ENCODE data around the gene SMC1A. TPM values are rescaled to one million over a fixed set of nuclear protein-coding genes. Genes with fewer than 3 reads are reported as not detected.

The SMC1A gene
- total RNA-seq, 6 experiments from 2014 or later = 40.5 to 62.0 (median 58.4) TPM

- no peak for TF ChIP-seq CTCF (IDR thresholded peaks at IDR 0.05)
- Mint-ChIP-seq H3K4me3 (no peak overlapping the region; the same call in 1 of the 2 replicates), H3K27ac (peak overlapping the region; percentile 36), H3K4me1 (ENCODE audit: low read depth) (no peaks in the 10 kb centered on the region; the same call in 1 of the 2 replicates), H3K9me3 (no peaks in the 10 kb centered on the region), H3K36me3 (ENCODE audit: low read depth) (peaks cover 4% of the 10 kb centered on the region; the same call in 1 of the 2 replicates), H3K27me3 (ENCODE audit: insufficient read depth) (no peaks in the 10 kb centered on the region)
- DNase-seq = no peak
These were observed 26.7 kb downstream of the SMC1A start for GRCh38 chrX:53395605-53396298.

- H3K27ac Mint-ChIP-seq = peak overlapping the region; percentile 53
These were observed 38.9 kb downstream of the SMC1A start for GRCh38 chrX:53383376-53384076.

GRCh38 chrX:53379747-53380146, 42.7 kb downstream of the SMC1A start:
- DNase-seq = no peak
- H3K4me3 Mint-ChIP-seq = no peak overlapping the region
- H3K9me3 Mint-ChIP-seq = no peaks in the 10 kb centered on the region
- TF ChIP-seq CTCF (IDR thresholded peaks at IDR 0.05) = no peak
- no peak overlapping the region for H3K27ac Mint-ChIP-seq
- peaks cover 9% of the 10 kb centered on the region for H3K4me1 Mint-ChIP-seq (ENCODE audit: low read depth)
- H3K36me3 Mint-ChIP-seq (ENCODE audit: low read depth) = peaks cover 10% of the 10 kb centered on the region; the same call in 1 of the 2 replicates
- H3K27me3 Mint-ChIP-seq (ENCODE audit: insufficient read depth) = no peaks in the 10 kb centered on the region; the same call in 1 of the 2 replicates

More at GRCh38 chrX:53383376-53384076, 38.9 kb downstream of the SMC1A start:
- H3K36me3 Mint-ChIP-seq (ENCODE audit: low read depth) = peaks cover 5% of the 10 kb centered on the region; the same call in 1 of the 2 replicates
- DNase-seq = no peak
- TF ChIP-seq CTCF (IDR thresholded peaks at IDR 0.05) = no peak
- H3K27me3 Mint-ChIP-seq (ENCODE audit: insufficient read depth) = no peaks in the 10 kb centered on the region; the same call in 1 of the 2 replicates
- no peak overlapping the region for H3K4me3 Mint-ChIP-seq
- no peaks in the 10 kb centered on the region for H3K9me3 Mint-ChIP-seq
- H3K4me1 Mint-ChIP-seq (ENCODE audit: low read depth) = peaks cover 12% of the 10 kb centered on the region

- Mint-ChIP-seq H3K36me3 (ENCODE audit: low read depth) (peaks cover 10% of the 10 kb centered on the region; the same call in 1 of the 2 replicates), H3K9me3 (no peaks in the 10 kb centered on the region), H3K27ac (no peak overlapping the region), H3K4me3 (no peak overlapping the region), H3K4me1 (ENCODE audit: low read depth) (peaks cover 15% of the 10 kb centered on the region), H3K27me3 (ENCODE audit: insufficient read depth) (no peaks in the 10 kb centered on the region; the same call in 1 of the 2 replicates)
- no peak for DNase-seq
- no peak for TF ChIP-seq CTCF (IDR thresholded peaks at IDR 0.05)
These were observed 43.3 kb downstream of the SMC1A start for GRCh38 chrX:53379008-53379710.

GRCh38 chrX:53377464-53377863, 45.0 kb downstream of the SMC1A start:
- Mint-ChIP-seq H3K27me3 (ENCODE audit: insufficient read depth) (no peaks in the 10 kb centered on the region; the same call in 1 of the 2 replicates), H3K4me1 (ENCODE audit: low read depth) (peaks cover 11% of the 10 kb centered on the region), H3K36me3 (ENCODE audit: low read depth) (peaks cover 10% of the 10 kb centered on the region; the same call in 1 of the 2 replicates), H3K9me3 (no peaks in the 10 kb centered on the region), H3K27ac (no peak overlapping the region), H3K4me3 (no peak overlapping the region)
- no peak for DNase-seq
- no peak for TF ChIP-seq CTCF (IDR thresholded peaks at IDR 0.05)

All from HFFc6 (cell line).